NCI-H1436 treated with DMSO at 0.1 percent for 48 hours (cell line): Measurements from ENCODE around the gene ROBO1.
"Not testable (repeated sequence)": the region's sequence is repeated elsewhere in the genome, so short reads cannot be mapped to it uniquely, and the experiment has no call there.

Source experiments
- DNase-seq: peaks from one replicate; lab custom pipeline; 2025; lab: John Stamatoyannopoulos, UW

Gene ROBO1

DNA sequence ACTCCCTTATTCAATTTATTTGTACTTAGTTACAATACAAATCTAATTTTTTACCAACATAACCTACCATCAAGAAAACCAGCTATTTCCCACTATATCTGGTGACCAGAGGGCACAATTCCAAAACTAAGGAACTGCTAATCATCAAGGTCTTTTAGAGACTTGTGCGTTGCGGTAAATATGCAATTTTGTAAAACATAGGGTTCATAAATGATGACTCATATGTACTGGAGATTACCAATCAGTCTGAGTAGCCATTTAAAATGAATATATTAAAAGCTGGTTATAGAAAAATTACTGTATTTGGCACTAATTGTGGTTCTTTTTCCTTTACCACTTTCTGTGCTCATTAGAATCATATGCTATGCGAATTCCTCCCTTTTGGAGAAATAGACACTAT is 859.6 kb downstream of the ROBO1 start:
- DNase-seq, result no peak

DNA sequence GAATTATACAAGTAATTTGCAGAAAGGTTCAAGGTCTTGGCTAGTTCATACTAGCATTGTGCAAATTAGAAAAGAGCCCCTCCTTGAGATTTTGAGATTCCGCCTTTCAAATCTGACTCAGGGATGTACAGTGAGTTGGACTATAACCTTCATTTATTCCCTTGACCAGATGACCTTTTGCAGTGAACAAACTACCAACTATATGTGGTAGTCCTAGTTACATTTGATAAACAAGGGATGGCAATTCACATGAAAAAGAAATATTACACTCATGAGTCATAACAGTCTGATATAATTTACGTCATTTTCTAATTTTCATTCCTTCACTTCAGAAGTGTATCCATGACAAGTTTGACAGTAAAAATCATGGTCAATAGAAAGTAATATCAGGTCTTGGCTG is 860.4 kb downstream of the ROBO1 start:
- DNase-seq, result no peak

DNA sequence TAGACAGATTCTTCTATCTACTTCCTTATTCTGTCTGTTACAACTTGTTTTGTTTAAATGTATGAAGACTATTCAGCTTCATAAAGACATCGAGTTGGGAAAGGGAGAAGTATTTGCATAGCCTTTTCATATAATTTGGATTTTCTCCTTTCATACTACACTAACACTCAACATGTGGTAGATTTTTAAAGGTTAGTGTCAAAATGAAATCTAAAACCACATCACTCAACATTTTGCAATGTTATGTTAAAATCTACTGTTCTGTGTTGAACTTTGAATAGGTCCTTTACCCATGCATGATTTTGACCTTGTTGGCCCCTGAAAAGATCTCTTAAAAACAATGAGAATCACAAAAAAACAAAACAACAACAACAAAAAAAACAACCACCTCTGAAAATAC is 860.9 kb downstream of the ROBO1 start:
- no peak for DNase-seq

DNA sequence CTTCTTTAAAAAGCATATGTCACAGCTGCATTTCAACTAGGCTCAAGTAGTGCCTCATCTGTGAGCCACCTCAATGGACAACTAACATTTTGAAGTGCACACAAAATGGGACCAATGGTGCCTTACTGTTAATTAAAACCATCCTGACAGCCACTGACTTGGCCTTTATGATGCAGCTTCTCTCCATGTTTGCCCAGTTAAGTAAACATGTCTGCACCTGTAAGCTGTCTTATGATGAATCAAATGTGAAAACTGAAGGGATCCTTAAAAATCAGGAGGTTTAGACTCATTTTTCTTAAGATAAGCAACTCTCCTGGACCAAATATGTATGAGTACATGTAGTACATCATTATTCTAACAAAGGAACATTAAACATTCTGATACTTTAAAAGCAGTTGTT is 861.6 kb downstream of the ROBO1 start:
- DNase-seq, result no peak

DNA sequence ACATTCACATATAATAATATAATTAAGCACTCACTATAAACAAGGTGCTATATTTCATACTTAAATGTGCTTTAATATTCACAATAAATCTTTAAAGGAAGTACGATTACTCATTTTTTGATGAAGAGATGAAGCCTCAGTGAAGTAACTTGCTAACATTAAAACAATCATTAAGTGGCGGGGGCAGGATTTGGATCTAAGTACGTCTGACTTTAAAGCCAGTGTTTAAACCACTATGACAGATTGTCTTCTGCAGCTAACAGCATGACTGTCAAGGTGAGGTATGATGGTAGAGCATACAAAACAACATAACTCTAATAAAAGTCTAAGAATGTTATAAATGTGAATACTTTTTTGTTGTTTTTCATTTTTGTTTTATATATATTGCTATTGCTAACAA is 862.1 kb downstream of the ROBO1 start:
- DNase-seq, result no peak

DNA sequence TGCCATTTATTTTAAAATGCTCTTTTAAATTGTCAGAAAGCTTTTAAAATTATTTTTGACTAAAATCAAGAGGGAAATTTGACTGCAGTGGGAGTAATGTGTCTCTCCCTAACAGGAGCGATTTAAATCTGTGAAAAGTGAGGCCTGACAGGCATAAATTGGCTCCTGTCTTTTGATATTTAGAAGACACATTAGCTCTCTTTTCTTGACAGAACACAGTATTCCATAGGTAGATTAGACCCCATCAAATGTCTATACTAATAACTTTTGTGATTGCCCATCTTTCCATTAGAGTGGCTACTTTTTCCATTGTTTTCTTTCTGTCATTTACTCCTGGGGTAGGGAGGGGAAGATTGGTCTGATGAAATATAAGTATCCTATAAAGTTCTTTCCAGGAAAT is 866.3 kb downstream of the ROBO1 start:
- DNase-seq, result no peak

DNA sequence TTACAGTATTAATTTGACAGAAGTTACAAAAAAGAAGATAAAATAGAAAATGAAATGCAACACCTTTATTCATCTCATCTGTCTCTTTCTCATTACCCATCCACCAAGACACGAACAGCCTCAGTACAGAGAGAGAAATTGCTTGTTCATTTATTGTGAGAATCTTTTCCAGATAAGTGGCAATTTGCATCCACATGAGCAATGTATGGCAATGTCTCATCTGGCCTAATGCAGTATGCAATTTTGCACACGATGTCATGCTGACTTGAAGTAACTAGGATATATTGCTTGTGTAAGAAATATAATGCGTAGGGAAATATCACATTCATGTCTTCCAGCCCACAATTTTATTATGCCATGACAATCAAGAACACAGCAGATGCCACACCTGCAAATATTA is 866.9 kb downstream of the ROBO1 start:
- no peak for DNase-seq

DNA sequence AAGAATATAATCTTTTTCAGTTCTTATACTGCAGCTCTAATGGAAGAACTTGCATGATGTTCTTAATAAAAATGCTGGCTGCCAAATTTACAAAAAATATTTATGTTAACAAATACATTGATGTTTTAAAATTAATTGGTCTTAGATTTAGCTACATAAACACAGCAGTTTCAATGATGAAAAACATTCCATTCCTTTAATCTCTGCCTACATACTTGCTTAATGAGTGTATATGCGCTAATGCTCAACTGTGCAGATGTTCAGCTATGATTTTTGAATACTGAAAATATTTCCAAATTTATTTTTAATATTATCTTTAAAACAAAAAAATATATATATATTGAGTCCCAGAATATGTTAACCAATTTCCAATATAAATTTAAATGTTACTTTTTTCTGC is 867.4 kb downstream of the ROBO1 start:
- DNase-seq, result no peak

DNA sequence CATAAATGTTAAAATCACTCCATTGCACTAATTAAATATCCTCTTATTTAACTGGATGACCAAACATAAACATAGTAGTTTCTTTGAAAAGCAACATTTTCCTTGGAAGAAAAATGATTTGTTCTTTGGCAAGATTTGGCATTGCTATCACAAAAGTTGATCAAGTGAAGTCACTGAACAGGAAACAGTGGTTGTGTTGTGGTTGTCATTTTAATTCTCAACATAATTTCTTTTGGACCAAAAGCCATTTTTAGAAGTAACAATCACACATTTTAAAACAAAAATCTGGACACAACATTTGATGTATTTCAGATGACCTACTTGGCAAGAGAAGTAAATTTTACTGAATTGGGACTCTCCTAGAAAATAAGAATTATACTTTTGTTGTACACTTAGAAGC is 872.3 kb downstream of the ROBO1 start:
- no peak for DNase-seq

DNA sequence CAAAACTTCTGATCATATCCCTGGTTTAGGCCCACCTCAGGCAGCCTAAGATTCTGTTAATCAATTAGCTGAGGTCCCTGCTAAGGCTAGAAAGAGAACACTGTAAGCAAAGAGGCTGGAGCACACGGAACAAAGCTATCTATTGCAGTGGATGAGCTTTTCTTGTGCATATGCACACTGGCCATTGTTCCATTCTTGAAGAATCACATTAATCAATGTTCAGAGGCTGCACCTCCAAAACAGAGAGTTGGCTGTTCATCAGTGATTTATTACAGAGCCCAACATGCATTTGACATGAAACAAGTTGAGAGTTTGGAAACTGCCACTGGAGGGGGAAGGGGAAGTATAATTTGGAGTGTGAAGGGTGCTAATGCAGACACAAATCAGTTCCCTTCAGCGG is 873.0 kb downstream of the ROBO1 start:
- no peak for DNase-seq

DNA sequence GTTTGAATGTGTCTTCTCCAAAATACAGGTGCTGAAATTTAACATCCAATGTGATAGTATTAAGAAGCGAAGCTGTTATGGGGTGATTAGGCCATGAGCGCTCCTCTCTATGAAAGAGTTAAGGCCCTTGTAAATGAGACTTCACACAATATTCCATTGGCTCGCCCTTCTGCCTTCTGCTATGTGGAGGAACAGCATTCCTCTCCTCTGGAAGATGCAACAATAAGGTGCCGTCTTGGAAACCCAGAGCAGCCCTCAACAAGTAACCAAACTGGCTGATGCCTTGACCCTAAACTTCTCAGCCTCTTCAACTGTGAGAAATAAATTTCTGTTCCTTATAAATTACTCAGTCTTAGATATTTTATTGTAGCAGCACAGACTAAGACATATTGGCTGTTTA is 874.6 kb downstream of the ROBO1 start:
- no peak for DNase-seq

DNA sequence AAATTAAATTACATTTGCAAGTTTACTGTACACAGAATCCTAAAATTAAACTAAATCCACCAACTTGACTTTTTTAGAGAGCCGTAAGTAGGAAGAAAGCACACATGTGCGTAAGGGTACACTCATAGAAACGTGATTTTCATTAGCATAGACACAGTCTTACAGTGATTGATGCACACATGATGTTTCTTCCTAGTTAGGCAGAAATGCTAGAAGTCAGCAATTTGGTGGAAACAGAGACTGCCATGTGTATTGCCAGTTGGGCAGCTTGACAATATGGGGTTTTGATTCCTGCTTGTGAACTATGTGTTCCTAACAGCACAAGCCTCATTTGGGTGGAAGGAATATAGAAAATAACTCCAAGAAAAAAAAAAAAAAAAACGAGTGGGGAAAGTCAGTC is 878.5 kb downstream of the ROBO1 start:
- no peak for DNase-seq

DNA sequence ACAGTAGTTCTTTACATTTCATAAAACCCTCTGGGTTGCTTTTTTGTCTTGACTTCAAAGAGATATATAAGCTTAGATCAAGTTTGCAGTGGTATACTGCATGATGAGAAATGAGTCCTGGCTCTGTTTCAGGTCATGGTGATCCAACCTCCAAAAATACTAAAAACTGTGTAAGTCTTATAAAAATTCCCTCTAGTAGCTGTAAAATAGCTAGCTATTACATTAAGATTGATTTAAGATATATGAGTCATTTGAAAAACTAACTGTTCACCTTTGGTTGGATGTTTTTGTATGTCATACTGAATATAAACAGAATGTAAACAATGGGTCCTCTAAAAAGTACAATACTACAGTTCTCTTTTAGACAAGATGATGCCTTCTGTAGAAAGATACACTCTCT is 879.2 kb downstream of the ROBO1 start:
- no peak for DNase-seq

DNA sequence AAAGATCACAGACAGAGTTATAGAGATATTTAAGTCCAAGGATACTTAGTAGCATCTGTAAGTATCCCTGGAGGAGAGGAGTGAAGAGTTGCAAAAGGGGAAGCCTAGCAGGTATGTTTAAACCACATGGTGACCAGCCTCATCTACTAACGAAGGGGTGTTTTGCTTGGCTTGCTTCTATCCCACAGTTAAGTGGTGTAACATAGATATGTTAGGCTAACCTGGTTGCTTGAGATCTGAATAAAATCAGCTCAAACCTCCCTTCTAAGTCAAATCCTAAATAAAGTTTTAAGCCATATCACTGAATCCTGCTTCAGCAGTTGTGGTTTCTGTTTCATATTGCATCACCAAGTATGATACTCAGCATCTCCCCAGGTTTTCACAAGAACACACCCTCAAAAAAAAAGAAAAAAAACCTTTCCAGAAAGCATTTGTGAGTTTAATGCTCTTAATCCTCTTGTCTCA is 880.2 kb downstream of the ROBO1 start:
- DNase-seq, result no peak

DNA sequence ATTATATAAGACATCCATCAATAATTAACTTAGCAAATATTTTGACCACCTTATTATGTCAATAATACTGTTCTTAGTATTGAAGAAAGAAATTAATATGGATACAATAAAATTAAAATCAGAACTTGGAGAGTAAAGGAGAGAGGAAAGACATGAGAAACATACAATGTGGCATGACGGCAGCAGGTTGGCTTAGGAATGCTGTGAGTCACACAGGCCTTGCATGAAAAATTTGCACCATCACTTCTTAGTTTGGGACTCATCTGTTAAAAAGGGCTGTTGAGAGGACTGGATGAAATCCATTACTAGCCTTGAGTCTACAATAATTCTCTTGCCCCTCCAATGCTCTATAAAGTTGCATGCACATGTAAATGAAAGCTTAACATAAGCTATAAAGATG is 880.8 kb downstream of the ROBO1 start:
- DNase-seq, result no peak

DNA sequence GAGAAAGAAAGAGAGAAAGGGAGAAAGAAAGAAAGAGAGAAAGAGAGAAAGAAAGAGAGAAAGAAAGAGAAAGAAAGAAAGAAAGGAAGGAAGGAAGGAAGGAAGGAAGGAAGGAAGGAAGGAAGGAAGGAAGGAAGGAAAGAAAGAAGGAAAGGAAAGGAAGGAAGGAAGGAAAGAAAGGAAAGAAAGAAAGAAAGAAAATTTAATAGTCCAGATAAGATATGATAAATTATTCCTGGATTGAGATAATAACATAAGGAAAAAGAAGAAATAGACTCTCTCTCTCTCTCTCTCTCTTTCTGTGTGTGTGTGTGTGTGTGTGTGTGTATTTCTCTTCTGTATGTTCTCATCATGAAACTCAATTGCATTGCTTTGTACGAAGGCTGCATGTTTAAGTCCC is 883.2 kb downstream of the ROBO1 start:
- not testable (repeated sequence) for DNase-seq

DNA sequence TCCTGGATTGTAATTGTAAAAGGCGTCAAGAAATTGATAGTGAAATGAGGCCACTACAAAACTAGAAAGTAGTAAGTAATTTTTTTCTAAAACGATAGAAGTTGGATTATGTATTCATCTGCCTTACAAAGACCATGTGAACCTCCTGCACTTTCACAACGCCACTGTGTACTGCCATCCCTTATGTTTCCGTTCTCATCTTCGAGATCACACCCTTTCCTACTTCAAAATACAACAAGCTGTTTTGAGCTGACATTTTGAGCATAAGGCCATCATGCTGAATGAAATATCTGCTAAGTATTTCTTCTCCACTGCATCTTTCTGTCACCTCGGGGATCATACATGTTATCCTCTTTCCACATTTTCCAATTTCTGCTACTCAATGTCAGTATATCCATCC is 885.5 kb downstream of the ROBO1 start:
- DNase-seq, result no peak

DNA sequence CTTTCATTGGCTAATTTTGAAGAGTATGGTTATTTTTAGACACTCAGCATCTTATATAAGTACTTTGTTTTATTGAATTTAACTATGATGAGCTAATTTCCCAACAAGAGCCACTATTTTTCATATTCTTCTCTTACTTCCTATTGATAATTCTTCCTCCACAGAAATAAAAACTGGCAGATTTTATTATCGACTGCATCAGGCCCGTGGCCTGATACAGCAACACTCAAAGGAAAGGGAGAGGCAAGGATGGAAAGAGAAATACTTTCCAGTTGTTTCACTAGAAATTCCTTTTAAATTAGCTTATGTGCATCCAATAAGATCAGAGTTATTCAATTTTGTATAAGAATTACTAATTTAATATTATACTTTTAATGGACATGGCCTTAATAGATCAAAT is 886.3 kb downstream of the ROBO1 start:
- no peak for DNase-seq

DNA sequence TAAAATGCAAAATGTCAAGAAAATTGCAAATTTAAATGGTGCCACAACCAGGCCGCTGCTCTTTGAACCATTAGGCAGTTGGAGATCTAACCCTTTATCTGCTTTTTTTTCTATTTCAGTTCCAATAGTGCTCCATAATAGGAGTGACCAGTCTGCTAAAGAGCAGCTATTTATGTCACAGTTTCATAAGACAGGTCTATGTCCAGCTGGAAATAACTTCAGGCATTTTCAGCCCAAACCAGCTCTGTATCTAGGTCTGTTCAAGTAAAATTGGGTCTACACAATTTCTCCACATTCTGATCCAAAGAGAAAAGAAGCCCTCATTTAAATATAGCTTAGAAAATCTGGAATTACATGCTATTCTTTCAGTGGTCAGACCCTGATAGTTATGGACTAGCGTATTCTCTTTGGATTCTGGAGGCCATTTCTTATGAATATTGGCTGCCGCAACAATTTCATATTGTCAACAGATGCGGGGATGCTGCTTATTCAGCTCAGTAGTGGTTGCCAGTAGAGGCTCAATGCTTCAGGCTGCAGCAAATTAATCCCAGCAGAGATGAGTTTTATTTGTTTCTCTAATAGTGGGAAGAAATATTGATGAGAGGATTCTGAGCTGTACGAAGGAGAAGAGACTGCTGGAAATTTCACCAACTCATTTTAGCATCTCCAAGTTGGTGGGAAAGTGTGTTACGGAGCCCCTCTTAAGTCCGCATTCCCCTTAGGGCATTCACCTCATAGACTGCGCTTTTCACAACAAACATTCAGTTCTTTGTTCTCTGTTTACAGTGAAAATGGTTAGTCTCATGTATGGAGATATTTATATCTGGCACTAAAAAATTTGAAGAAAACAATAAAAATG is 887.0 kb downstream of the ROBO1 start:
- no peak for DNase-seq

DNA sequence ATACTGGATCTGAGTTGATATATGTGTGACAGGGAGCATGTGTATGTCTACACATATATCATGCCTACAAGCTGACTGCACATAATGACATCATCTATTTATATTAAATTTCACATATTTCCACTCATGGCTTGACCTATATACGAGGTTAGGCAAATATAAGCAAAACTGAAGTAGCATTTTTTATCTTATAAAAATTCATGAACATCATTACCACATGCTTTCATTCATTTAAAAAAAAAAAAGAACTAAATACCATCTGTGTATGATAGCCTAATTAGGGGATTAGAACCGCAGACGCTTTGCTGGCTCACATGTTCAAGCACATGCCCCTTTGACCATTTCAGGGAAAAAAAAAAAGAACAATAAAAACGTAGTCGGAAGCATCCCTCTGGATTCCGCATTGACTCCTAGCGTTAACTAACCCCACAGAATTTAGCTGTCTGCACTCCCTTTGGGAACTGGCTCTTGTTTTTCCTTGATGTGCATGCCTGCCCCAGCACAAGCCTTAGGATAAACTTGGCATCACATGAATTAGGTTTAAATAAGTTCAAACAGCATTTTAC is 888.4 kb downstream of the ROBO1 start:
- no peak for DNase-seq

DNA sequence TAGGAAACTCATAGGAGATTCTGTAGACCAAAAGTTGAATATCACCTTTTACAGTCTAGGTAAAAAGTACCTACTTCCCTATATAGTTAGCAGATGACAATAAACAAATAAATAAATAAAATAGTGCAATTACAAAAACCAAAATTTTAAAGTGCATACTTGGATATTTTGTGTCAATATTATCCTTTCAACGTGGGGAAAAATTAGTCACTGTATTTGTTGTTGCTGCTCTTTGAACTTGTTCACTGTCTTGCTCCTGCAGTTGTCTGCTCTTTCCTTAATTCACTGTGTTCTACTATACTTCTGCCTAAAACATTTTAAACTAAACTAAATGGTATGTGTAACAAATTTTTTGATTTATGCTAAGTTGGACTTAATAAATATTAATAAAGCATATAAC is 889.0 kb downstream of the ROBO1 start:
- DNase-seq, result no peak

DNA sequence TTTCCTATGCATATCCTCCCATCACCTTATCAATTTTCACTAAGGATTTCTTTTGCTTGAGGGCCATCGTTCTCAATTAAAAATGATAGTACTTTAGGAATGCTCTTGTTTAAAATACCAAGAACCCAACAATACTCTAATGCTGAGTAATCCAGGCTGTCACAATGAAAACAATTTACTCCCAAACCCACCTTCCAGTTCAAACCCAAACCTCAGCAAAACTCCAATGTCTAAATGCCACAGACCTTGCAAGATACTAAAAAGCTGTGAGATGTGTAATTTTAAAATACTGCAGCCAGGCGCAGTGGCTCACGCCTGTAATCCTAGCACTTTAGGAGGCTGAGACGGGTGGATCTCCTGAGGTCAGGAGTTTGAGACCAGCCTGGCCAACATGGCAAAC is 889.8 kb downstream of the ROBO1 start:
- no peak for DNase-seq

DNA sequence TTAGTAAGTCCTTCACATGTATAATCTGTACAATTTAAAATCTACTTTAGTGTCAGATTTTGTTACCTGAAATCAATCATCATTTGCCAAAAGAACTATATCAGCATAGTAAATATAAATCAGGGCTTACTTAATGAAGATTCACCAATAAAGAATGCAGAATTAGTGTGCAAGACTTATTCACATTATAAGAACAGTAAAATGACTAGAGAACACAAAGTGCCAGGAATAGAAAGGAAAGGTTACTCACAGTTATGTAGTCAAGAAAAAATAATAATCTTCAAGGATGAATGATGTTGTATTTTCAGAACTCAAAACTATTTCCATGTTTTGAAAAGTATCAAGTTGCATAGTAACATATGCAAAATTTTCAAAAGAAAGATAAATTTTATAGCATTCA is 891.9 kb downstream of the ROBO1 start:
- no peak for DNase-seq

DNA sequence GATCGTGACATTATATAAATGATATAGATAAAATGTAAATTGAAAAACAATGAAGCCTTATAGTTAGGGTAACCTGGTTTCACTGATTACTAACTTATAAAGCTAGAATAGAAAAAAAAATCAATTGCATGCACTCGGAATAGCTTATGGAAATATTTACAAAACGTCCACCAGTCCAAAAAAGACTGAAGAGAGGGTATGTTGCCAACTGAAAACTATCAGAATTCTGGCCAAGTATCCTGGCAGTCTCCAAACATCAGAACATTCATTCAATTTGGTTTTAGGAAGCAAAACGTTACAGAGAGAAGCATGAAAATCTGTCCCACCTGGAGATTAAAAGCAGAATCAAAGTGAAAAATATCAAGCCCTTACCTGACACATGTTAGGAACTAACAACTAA is 892.4 kb downstream of the ROBO1 start:
- DNase-seq, result no peak
